22Rv1 (cell line): Measurements from ENCODE around the gene OR52L1.

ENCODE experiments used
- H3K27ac ChIP-seq: fragments of 450-650 bp; 2 replicates; pipeline ENCODE4 v1.5.1; 2017
- CTCF ChIP-seq: fragments of 450-650 bp; IDR thresholded peaks from 2 replicates; pipeline ENCODE4 v1.5.1; 2017; ENCODE audit warnings: mild to moderate bottlenecking
- ZFX ChIP-seq: fragments of 450-650 bp; IDR thresholded peaks from 2 replicates; pipeline ENCODE4 v1.6.1; 2017; ENCODE audit warnings: antibody characterized with exemption, borderline replicate concordance

Gene OR52L1

DNA sequence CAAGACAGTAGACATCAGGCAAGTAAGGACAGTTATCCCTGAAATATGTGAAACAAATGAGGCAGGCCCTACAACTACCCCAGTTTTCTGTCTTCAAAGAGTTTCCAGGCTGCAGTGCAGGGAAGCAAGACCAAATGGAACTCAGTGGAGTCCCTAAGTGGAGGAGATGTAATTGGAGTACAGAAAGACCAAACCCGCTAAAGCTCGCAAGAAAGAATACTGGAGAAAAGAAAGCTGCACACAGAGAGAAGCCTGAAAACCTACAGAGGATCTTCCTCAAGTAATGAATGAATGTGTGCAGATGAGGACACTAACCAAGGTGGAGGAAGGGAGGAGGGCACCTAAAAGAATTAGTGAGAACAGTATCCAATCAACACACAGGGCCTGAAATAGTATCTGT, 46.0 kb downstream of the OR52L1 start:
- H3K27ac ChIP-seq = no peak overlapping the region
- no peak for TF ChIP-seq ZFX

- no peak overlapping the region for H3K27ac ChIP-seq
- TF ChIP-seq CTCF (no peak), ZFX (no peak)
Observed at GRCh38 chr11:5938603-5938965, 48.2 kb downstream of the OR52L1 start.

DNA sequence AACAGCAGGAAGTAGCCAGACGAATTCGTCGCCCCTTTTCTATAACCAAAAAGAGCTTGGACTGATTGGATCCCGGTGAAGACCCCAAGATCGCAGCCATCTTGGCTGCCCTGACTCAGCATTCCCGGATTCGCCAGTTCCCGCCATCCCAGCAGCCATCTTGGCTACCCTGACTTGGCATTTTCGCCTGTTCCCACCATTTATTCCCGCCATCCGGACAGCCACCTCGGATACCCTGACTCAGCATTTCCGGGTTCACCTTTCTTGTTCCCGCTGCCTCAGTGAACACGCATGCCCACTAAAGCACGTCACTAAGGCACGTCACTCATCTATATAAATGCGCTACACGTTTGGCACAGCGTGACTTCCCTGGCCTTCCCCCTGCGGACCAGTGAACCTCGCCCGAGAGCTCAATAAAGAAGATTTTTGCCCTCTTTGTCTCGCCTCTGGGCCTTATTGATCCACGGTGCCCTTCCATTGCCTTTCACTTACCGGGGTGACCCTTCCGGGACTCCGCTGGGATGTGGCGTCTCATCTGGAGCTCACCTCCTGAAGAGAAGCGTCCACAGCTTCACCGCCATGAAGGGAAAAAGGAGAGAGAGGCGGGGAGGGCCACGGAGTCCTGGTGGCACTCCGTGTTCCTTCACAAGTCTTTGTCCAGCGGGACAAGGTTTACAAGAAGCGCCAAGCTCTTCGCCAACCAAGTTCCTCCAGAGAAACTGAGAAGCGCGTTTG, 48.8 kb downstream of the OR52L1 start:
- TF ChIP-seq ZFX = no peak
- TF ChIP-seq CTCF = no peak
- H3K27ac ChIP-seq = no peak overlapping the region
